ENCODE results near the gene RTBDN.

RTBDN gene

DNA sequence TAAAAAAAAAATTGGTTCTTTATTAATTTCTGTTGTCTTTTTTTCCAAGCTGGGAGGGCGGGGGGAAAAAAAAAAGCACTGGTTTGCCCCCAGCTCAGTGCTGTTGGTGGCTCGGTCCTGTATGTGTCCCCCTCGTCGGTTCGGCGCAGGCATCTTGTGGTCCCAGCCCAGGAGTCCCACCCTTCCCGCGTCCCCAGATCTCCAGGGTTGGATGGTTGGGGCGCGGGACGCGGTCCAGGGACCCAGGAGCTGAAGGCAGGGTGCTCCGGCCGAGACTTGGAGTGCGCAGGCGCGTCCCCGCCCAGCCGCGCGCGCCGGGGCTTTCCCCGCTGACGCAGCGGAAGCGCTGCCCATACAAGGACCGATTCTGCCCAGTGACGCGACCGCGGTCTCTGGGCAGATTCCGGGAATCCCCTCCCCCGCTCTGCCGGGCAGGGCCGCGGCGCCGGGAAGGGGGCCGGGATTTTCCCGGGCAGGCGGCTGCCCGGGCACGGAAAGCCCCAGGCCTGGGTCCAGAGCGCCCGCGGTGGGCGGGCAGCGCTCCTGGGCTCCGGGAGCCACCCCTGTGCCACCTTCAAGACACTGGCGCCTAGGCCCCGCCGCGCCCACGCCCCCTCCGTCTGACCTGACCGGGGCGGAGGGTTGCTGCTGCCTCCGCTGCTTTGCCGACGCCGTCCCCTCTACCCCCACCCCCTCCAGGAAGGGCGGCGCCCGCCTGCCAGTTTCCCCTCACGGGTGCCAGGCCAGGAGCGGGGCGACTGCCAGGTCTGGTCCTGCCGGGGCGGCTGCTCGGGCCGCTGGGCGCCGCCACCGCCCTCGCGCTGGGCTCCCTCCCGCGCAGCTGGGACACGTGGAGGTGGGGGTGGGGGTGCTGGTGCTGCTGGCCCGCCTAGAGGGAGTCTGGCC, 40.8 kb downstream of the RTBDN start:
- DNase-seq (ENCODE audit: low read depth), result peak; percentile 94
- H3K4me3 ChIP-seq (replicated peaks; ENCODE audit: low read depth, low read length), result peak overlapping the region; percentile 99
- TF ChIP-seq, protein P1, sequence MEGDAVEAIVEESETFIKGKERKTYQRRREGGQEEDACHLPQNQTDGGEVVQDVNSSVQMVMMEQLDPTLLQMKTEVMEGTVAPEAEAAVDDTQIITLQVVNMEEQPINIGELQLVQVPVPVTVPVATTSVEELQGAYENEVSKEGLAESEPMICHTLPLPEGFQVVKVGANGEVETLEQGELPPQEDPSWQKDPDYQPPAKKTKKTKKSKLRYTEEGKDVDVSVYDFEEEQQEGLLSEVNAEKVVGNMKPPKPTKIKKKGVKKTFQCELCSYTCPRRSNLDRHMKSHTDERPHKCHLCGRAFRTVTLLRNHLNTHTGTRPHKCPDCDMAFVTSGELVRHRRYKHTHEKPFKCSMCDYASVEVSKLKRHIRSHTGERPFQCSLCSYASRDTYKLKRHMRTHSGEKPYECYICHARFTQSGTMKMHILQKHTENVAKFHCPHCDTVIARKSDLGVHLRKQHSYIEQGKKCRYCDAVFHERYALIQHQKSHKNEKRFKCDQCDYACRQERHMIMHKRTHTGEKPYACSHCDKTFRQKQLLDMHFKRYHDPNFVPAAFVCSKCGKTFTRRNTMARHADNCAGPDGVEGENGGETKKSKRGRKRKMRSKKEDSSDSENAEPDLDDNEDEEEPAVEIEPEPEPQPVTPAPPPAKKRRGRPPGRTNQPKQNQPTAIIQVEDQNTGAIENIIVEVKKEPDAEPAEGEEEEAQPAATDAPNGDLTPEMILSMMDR (IDR thresholded peaks at IDR 0.05; ENCODE audit: low read length, missing control alignments), result no peak

DNA sequence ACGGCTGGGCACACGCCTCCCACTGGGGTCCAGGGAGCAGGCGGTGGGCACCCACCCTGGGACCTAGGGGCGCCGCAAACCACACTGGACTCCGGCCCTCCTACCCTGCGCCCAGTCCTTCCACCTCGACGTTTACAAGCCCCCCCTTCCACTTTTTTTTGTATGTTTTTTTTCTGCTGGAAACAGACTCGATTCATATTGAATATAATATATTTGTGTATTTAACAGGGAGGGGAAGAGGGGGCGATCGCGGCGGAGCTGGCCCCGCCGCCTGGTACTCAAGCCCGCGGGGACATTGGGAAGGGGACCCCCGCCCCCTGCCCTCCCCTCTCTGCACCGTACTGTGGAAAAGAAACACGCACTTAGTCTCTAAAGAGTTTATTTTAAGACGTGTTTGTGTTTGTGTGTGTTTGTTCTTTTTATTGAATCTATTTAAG, 41.5 kb downstream of the RTBDN start:
- TF ChIP-seq, protein P1 (IDR thresholded peaks at IDR 0.05; ENCODE audit: low read length, missing control alignments), result no peak
- peak overlapping the region; percentile 99 for H3K4me3 ChIP-seq (replicated peaks; ENCODE audit: low read depth, low read length)
- no peak for DNase-seq (ENCODE audit: low read depth)

DNA sequence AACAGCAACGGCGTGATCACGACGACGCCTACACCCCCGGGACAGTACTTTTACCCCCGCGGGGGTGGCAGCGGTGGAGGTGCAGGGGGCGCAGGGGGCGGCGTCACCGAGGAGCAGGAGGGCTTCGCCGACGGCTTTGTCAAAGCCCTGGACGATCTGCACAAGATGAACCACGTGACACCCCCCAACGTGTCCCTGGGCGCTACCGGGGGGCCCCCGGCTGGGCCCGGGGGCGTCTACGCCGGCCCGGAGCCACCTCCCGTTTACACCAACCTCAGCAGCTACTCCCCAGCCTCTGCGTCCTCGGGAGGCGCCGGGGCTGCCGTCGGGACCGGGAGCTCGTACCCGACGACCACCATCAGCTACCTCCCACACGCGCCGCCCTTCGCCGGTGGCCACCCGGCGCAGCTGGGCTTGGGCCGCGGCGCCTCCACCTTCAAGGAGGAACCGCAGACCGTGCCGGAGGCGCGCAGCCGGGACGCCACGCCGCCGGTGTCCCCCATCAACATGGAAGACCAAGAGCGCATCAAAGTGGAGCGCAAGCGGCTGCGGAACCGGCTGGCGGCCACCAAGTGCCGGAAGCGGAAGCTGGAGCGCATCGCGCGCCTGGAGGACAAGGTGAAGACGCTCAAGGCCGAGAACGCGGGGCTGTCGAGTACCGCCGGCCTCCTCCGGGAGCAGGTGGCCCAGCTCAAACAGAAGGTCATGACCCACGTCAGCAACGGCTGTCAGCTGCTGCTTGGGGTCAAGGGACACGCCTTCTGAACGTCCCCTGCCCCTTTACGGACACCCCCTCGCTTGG, 42.1 kb downstream of the RTBDN start:
- DNase-seq (ENCODE audit: low read depth), result peak; percentile 60
- TF ChIP-seq, protein P1 (IDR thresholded peaks at IDR 0.05; ENCODE audit: low read length, missing control alignments), result no peak
- peak overlapping the region; percentile 99 for H3K4me3 ChIP-seq (replicated peaks; ENCODE audit: low read depth, low read length)

DNA sequence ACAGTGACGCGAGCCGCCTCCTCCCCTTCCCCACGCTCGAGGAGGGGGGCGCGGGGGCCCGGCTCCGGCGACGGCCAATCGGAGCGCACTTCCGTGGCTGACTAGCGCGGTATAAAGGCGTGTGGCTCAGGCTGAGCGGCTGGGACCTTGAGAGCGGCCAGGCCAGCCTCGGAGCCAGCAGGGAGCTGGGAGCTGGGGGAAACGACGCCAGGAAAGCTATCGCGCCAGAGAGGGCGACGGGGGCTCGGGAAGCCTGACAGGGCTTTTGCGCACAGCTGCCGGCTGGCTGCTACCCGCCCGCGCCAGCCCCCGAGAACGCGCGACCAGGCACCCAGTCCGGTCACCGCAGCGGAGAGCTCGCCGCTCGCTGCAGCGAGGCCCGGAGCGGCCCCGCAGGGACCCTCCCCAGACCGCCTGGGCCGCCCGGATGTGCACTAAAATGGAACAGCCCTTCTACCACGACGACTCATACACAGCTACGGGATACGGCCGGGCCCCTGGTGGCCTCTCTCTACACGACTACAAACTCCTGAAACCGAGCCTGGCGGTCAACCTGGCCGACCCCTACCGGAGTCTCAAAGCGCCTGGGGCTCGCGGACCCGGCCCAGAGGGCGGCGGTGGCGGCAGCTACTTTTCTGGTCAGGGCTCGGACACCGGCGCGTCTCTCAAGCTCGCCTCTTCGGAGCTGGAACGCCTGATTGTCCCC, 42.9 kb downstream of the RTBDN start, which contains the start of gene JUNB:
JUNB (plus strand) TSS at position 142 of the 706 bp plus-strand sequence; CDS start at position 428, 286 bp downstream.
- peak; percentile 99 for DNase-seq (ENCODE audit: low read depth)
- TF ChIP-seq, protein P1 (IDR thresholded peaks at IDR 0.05; ENCODE audit: low read length, missing control alignments), result no peak
- H3K4me3 ChIP-seq (replicated peaks; ENCODE audit: low read depth, low read length), result peak within 1 kb of the TSS; percentile 99

GRCh38 chr19:12790628-12791344, 43.6 kb downstream of the RTBDN start:
- no peak for DNase-seq (ENCODE audit: low read depth)
- TF ChIP-seq, protein P1 (IDR thresholded peaks at IDR 0.05; ENCODE audit: low read length, missing control alignments), result no peak
- H3K4me3 ChIP-seq (replicated peaks; ENCODE audit: low read depth, low read length), result peak overlapping the region; percentile 99
